ENCODE results near the gene CDRT4.
"Not testable (repeated sequence)": the region's sequence is repeated elsewhere in the genome, so short reads cannot be mapped to it uniquely, and the experiment has no call there.

Gene CDRT4

GRCh38 chr17:15467592-15467991, at the start of gene CDRT4:
TSS of gene CDRT4 (minus strand) at chr17:15467621. CDS start at chr17:15440238, 27,383 bp downstream.
- no peak for DNase-seq

GRCh38 chr17:15516150-15516549, 48.7 kb upstream of the CDRT4 start:
- no peak for DNase-seq

- no peak for DNase-seq
Measured at GRCh38 chr17:15514469-15514868, 47.0 kb upstream of the CDRT4 start.

- DNase-seq: no peak
Measured at GRCh38 chr17:15513856-15514459, 46.5 kb upstream of the CDRT4 start.

- no peak for DNase-seq
Measured at GRCh38 chr17:15513058-15513791, 45.8 kb upstream of the CDRT4 start.

GRCh38 chr17:15512071-15512709, 44.8 kb upstream of the CDRT4 start:
- DNase-seq: no peak

GRCh38 chr17:15511142-15511541, 43.7 kb upstream of the CDRT4 start:
- DNase-seq: no peak

GRCh38 chr17:15510361-15510760, 42.9 kb upstream of the CDRT4 start:
- DNase-seq: no peak

GRCh38 chr17:15509095-15509494, 41.7 kb upstream of the CDRT4 start:
- DNase-seq: no peak

- no peak for DNase-seq
Measured at GRCh38 chr17:15508466-15508865, 41.0 kb upstream of the CDRT4 start.

- DNase-seq: no peak
Measured at GRCh38 chr17:15507896-15508295, 40.5 kb upstream of the CDRT4 start.

- no peak for DNase-seq
Measured at GRCh38 chr17:15507001-15507400, 39.6 kb upstream of the CDRT4 start.

- DNase-seq: not testable (repeated sequence)
Measured at GRCh38 chr17:15505708-15506107, 38.3 kb upstream of the CDRT4 start.

- DNase-seq: no peak
Measured at GRCh38 chr17:15503731-15504130, 36.3 kb upstream of the CDRT4 start.

- DNase-seq: peak; percentile 84
Measured at GRCh38 chr17:15502369-15503112, 35.1 kb upstream of the CDRT4 start.

GRCh38 chr17:15501793-15502192, 34.4 kb upstream of the CDRT4 start:
- no peak for DNase-seq

GRCh38 chr17:15501282-15501681, 33.9 kb upstream of the CDRT4 start:
- no peak for DNase-seq

- DNase-seq: peak; percentile 58
Measured at GRCh38 chr17:15498107-15498506, 30.7 kb upstream of the CDRT4 start.

- no peak for DNase-seq
Measured at GRCh38 chr17:15496735-15497670, 29.6 kb upstream of the CDRT4 start.

- no peak for DNase-seq
Measured at GRCh38 chr17:15494821-15495220, 27.4 kb upstream of the CDRT4 start.

GRCh38 chr17:15493693-15494035, 26.2 kb upstream of the CDRT4 start:
- no peak for DNase-seq

All from NCI-H82 (cell line).